ENCODE results near the gene WWOX. TPM values are rescaled to one million over a fixed set of nuclear protein-coding genes. Genes with fewer than 3 reads are reported as not detected.

WWOX gene
- total RNA-seq, 1 experiment from 2014 or later: 15.6 TPM

DNA sequence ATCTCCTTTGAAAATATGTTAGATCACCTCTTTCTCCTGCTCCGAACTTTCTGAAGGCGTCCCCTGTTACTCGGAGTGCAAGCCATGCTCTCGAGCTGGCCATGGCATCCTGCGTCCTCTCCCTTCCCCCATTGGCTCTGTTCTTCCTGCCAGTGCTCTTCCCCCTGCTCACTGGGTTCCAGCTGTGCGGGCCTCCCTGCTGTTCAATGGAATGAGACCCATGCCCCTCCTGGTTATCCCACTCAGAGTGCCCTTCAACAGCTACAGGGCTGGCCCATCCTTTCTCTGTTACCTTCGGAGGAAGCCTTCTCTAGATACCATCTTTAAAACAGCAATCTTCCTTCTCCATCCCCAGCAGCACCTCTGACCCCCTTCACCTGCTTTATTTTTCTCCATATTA lies 996.8 kb downstream of the WWOX start:
- no CpG with 5 or more reads among the region's 7 CpGs for WGBS (ENCODE audit: extremely low coverage, insufficient read length, low lambda C conversion rate)
- no peaks in the 10 kb centered on the region for H3K9me3 Mint-ChIP-seq
- Histone ChIP-seq H2BK120ac (ENCODE audit: low read depth, low read length, poor library complexity, severe bottlenecking) (no peak overlapping the region), H3K4ac (ENCODE audit: low read depth, low read length) (no peak overlapping the region), H2BK12ac (ENCODE audit: insufficient read length, low read depth, low read length) (no peak overlapping the region), H3K9me3 (ENCODE audit: control insufficient read depth, low read depth, low read length) (no peaks in the 10 kb centered on the region), H3K56ac (ENCODE audit: insufficient read length, low read depth, low read length) (no peak overlapping the region), H3K23me2 (ENCODE audit: insufficient read length, low read depth, low read length, poor library complexity, severe bottlenecking) (no peaks in the 10 kb centered on the region), H3T11ph (ENCODE audit: low read length) (no peak overlapping the region), H2BK15ac (ENCODE audit: low read depth, low read length) (no peak overlapping the region), H3K4me2 (ENCODE audit: insufficient read depth, insufficient read length, low read length) (no peak overlapping the region), H4K8ac (replicated peaks; ENCODE audit: insufficient read length, low read depth, low read length) (no peak overlapping the region), H2AFZ (ENCODE audit: low read length) (no peak overlapping the region), H2AK5ac (ENCODE audit: insufficient read length, low read length) (no peak overlapping the region), H3K9ac (ENCODE audit: extremely low read depth, insufficient read length, low read length) (no peak overlapping the region), H3K14ac (ENCODE audit: insufficient read depth, low read length) (no peak overlapping the region), H3K18ac (ENCODE audit: insufficient read length, low read depth, low read length) (no peak overlapping the region), H3K79me2 (ENCODE audit: insufficient read depth, low read length) (no peaks in the 10 kb centered on the region), H2BK5ac (ENCODE audit: insufficient read length, low read length) (no peak overlapping the region), H2BK20ac (ENCODE audit: low read depth, low read length, poor library complexity, severe bottlenecking) (no peak overlapping the region), H3K23ac (ENCODE audit: insufficient read length, low read depth, low read length) (no peak overlapping the region), H3K4me1 (ENCODE audit: insufficient read depth, low read length) (peaks cover 11% of the 10 kb centered on the region), H4K91ac (ENCODE audit: insufficient read length, low read depth, low read length) (no peak overlapping the region), H3K27ac (ENCODE audit: insufficient read length, low read depth, low read length) (no peak overlapping the region), H4K20me1 (ENCODE audit: control insufficient read depth, insufficient read depth, insufficient read length) (no peaks in the 10 kb centered on the region), H3K27me3 (ENCODE audit: insufficient read depth, low read length) (no peaks in the 10 kb centered on the region), H3K79me1 (ENCODE audit: insufficient read depth, low read depth, low read length, poor library complexity, severe bottlenecking) (no peaks in the 10 kb centered on the region), H4K5ac (ENCODE audit: insufficient read length, low read depth, low read length) (no peak overlapping the region)
- H3K36me3 Mint-ChIP-seq (ENCODE audit: insufficient read depth in 1 of 3, low read depth in 3 of 3): no peaks in the 10 kb centered on the region
- peaks cover 36 to 40% of the 10 kb centered on the region in 2 experiments for H3K4me1 Mint-ChIP-seq
- H3K4me3 Mint-ChIP-seq: peak overlapping the region in 1 of 2 experiments; percentile 1; a peak in 1 of 5 replicates
- peak; percentile 30 for DNase-seq
- no peak for TF ChIP-seq CTCF (conservative IDR thresholded peaks at IDR 0.05)
- no peaks in the 10 kb centered on the region for H3K27me3 Mint-ChIP-seq (ENCODE audit: low read depth)
- peak overlapping the region; percentile 22 to 49 (median 45); a peak in 3 of 7 replicates for H3K27ac Mint-ChIP-seq
